ENCODE results near the gene PRPF39.
A peak's percentile ranks its signal among the peaks of the same experiment; 100 is the strongest.

PRPF39 gene

DNA sequence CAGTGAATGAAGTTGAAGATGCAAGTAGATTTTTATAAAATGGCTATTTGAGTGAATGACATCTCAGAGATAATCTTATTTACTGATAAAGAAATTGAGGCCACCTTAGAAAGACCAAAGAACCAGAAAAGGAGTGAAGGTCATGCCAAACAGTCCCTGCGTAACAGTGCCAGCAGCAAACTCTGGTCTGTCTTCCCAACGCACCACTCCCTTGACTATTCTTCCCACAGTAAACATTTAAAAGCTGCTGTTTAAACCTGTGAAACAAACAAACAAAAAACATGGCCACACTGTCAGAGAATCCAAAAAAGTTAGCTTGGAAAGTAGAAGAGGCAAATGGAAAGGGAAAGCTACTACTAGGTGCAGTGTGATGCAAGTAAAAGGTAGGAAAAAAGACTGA lies 1.5 kb upstream of the PRPF39 start:
- TF ChIP-seq, protein P1, sequence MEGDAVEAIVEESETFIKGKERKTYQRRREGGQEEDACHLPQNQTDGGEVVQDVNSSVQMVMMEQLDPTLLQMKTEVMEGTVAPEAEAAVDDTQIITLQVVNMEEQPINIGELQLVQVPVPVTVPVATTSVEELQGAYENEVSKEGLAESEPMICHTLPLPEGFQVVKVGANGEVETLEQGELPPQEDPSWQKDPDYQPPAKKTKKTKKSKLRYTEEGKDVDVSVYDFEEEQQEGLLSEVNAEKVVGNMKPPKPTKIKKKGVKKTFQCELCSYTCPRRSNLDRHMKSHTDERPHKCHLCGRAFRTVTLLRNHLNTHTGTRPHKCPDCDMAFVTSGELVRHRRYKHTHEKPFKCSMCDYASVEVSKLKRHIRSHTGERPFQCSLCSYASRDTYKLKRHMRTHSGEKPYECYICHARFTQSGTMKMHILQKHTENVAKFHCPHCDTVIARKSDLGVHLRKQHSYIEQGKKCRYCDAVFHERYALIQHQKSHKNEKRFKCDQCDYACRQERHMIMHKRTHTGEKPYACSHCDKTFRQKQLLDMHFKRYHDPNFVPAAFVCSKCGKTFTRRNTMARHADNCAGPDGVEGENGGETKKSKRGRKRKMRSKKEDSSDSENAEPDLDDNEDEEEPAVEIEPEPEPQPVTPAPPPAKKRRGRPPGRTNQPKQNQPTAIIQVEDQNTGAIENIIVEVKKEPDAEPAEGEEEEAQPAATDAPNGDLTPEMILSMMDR (conservative IDR thresholded peaks at IDR 0.05): no peak
- H3K27ac ChIP-seq: peak overlapping the region; percentile 41

DNA sequence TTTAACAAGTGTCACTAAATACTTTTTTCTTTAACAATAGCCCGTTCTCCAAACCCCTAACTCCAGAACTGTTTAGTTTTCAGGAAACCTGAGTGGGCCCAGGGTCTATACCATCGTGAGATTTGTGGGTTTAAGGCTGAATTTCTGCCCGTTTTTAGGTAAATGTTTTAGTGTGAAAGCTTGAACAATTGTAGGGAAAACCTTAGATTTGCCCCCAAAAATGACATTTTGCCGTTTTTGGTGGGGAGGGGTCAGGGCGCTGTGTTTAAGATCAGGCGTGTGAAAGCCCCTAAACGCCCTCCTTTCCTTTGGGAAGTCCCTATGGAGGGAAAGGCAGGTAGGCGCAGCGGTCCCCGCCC lies 320 bp upstream of the PRPF39 start:
- H3K27ac ChIP-seq: peak overlapping the region; percentile 88

DNA sequence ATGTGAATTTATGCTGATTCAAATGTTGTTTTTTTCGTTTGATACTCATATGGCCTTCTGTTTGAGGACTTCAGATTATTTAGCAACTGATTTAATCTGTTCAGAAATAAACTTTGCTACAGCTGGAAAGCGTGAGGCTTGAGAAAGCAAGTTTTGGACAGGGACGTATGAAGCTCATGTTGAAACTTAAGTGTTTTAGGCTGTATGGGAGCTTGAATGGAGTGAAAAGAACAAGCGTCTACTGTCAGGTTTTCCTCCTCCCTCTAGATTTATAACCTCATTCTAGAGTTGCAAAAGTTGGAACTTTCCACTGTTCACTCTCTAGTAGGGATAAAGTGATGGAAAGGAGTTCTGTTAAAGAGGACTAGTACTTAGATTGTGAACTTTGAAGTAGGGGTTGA lies 1.0 kb downstream of the PRPF39 start:
- peak overlapping the region; percentile 88 for H3K27ac ChIP-seq
- TF ChIP-seq, protein P1 (conservative IDR thresholded peaks at IDR 0.05): no peak

More for the DNA sequence above, 320 bp upstream of the PRPF39 start:
- TF ChIP-seq, protein P1 (conservative IDR thresholded peaks at IDR 0.05): no peak

DNA sequence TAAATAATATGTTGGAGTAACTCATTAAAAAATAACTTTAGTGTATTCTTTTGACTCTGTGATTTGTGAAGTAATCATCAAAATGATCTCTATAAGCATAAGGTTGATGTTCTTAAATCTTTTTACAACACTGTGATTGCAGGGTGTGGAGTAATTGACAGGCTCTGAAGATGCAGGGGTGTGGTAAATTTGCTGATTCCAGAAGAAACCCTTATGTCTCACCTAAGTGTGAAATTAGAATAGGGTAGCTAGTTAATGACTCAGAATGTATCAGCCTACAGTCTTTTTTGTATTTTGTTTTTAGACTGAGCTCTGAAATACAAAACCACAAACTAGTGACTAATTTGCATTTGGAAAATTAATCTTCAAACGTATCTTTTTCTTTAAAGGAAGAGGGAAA lies 5.9 kb downstream of the PRPF39 start:
- no peak overlapping the region for H3K27ac ChIP-seq

DNA sequence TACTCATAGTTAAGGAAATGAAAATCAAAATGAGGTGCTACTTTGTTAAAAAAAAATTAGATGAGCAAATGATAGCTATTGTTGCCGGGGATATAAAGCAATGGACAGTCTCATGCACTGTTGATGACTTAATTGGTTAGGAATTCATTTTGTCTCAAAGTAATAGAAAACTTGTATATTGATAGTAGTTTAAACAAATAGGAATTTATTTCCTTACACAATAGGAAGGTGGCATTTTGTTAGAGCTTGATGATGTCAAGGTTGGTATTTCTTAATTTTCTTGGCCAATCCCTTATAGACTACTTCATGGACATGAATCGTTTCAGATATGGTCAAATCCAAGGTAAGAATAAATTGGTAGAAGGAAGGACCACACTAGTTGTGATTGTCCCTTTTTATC lies 7.8 kb downstream of the PRPF39 start:
- H3K27ac ChIP-seq: no peak overlapping the region
- TF ChIP-seq, protein P1 (conservative IDR thresholded peaks at IDR 0.05): no peak

More for the DNA sequence above, 5.9 kb downstream of the PRPF39 start:
- TF ChIP-seq, protein P1 (conservative IDR thresholded peaks at IDR 0.05): no peak

DNA sequence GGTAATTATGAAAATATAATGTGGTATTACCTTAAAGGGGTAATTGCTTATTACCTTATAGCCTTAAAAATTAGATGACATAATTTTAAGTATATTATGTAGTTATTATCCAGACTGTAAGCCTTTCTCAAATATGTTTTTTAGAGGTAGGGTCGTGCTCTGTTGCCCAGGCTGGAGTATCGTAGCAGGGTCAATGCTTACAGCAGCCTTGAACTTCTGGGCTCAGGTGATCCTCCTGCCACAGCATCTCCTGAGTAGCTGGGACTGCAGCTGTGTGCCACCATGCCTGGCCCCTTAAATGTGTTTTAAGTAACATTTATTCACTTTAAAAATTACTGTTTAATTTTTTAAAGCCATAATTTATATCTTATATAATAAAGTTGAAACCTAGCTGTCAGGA lies 10.4 kb downstream of the PRPF39 start:
- TF ChIP-seq, protein P1 (conservative IDR thresholded peaks at IDR 0.05): no peak

DNA sequence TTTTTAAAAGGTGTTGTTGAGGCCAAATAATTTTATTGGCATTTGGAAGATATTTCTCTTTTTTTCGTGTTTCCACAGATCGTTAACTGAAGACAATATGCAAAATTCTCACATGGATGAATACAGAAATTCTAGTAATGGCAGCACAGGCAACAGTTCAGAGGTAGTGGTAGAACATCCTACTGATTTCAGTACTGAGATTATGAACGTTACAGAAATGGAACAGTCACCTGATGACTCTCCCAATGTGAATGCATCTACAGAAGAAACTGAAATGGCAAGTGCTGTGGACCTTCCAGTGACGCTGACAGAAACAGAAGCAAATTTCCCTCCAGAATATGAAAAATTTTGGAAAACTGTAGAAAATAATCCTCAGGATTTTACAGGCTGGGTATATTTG lies 11.2 kb downstream of the PRPF39 start:
- peak overlapping the region; percentile 42 for H3K27ac ChIP-seq
- TF ChIP-seq, protein P1 (conservative IDR thresholded peaks at IDR 0.05): no peak

More for the DNA sequence above, 10.4 kb downstream of the PRPF39 start:
- H3K27ac ChIP-seq: peak overlapping the region; percentile 42; the same call in 1 of the 2 replicates

All from VCaP (cell line).